M059J (cell line): ENCODE results near the gene RNF152. TPM values are rescaled to one million over a fixed set of nuclear protein-coding genes. Genes with fewer than 3 reads are reported as not detected.

Experiments
- DNase-seq: peaks from one replicate; pipeline ENCODE4 v3.0.0-alpha.2; 2012; ENCODE audit warnings: low read depth
- total RNA-seq: library from RNA; depleted of rRNA; stranded (reverse); fragments of >200 nt; shearing (Covaris generic); gene quantifications from 2 replicates; pipeline ENCODE4 v1.2.3, GENCODE V29; 2014

The RNF152 gene
- total RNA-seq, 1 experiment from 2014 or later: 5.9 TPM

GRCh38 chr18:61894751-61895524 lies 2.1 kb upstream of the RNF152 start:
- no peak for DNase-seq

- DNase-seq: peak; percentile 80
These were observed 1.4 kb upstream of the RNF152 start for GRCh38 chr18:61893971-61894750.

DNA sequence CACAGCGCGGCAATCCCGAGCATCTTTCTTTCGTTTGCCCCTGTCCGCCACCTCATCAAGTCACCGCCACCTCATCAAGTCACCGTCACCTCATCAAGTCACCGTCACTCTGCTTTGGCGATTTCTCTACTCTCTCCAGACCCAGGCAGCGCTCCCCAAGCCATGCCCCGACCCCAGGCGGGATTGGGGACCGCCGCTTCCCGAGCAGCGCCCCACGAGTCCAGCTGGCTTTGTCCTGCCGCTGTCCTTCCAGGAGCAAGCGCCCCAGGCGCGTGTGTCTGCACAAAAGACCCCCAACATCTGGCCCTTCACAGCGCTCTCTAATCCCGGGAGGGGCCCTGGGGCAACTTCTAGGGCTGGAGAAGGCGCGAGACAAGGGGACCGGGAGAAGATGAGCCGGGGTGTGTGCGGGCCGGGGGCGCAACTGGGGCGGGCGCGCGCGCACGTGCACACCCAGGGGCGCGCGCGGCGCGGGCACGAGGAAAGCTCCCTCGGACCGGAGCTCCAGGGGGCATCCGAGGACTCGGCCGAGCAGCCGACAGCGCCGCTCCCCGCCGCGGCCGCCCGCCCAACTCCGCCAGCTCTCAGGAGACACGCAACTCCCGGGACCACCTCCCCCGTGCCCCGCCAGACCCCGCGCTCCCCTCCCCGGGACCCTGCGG lies 633 bp upstream of the RNF152 start:
- peak; percentile 51 for DNase-seq

- no peak for DNase-seq
These were observed 913 bp downstream of the RNF152 start for GRCh38 chr18:61891894-61892293.

GRCh38 chr18:61891271-61891670 lies 1.5 kb downstream of the RNF152 start:
- DNase-seq: peak; percentile 29

DNA sequence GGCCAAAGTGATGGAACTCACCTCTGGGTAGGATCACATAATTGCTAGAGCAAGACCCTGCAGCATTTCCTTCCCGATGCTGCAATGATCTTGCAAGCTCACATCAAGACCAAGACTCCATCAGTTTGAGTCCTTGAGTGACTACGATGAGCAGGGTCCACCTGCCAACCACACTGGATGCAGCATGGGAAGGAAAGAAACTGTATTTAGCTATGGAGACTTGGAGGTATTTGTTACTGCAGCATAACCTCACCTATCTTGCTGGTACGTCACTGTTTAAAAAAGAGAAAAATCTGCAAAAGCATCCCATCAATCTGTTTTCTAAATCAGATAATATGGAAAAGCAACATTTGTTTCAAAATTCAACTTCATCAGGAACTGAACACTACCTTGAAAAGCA lies 2.5 kb downstream of the RNF152 start:
- DNase-seq: no peak

GRCh38 chr18:61889541-61889940 lies 3.3 kb downstream of the RNF152 start:
- peak; percentile 23 for DNase-seq

GRCh38 chr18:61888622-61889021 lies 4.2 kb downstream of the RNF152 start:
- no peak for DNase-seq

- no peak for DNase-seq
These were observed 5.0 kb downstream of the RNF152 start for GRCh38 chr18:61887838-61888237.

DNA sequence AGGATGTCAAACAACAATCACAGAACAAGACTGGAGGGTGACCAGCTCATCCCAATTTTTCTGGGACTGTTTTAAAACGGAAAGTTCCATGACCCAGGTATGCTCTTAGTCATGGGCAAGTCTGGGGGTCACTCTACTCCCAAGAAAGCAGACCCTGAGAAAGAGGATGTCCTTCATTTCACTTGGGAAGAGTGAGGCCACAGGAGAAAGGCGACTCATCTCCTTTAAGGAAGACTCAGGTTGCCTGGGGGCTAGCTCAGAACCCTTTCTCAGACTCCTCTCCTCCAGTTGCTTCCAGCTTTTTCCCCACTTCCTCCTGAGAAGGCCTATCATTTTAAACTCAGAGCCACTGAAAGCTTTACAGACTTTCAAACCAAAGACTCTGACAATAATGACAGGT lies 9.3 kb downstream of the RNF152 start:
- peak; percentile 72 for DNase-seq

- peak; percentile 85 for DNase-seq
These were observed 10.4 kb downstream of the RNF152 start for GRCh38 chr18:61882296-61883004.

DNA sequence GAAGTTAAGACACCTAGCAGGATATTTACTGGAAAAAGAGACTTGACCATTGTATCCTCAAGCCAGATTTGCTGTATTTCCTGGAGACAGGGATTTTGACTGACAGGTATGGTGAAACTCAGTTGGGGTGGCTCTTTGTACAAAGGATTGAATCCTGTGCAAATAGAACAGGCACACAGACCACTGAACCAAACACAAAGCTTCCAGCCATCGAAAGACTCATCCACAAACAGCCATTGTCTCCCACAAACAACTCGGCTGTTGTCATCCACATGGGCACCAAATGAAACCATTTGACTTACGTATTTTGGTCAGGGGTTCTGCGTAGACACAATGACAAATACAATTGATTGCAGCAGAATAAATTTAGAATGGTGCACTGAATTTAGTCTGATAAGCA lies 15.9 kb downstream of the RNF152 start:
- no peak for DNase-seq

DNA sequence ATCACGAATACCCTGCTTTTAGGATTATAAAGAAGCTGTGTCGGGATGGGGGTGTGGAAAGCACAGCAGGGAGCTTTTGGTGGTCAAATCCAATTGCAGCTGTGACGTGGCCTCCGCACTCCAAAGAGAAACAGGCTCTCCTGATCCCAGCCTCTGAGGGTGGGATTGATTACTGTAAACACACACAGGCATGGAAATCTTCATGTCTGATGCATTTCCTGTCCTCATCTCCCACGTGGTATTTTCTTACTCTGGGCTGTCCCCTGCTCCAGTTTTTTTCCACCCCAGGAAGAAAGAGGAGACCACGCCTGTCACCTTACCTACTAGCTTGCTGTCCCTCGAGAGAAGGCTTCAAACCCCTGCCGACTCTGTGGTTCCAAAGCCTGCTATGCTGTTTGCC lies 22.7 kb downstream of the RNF152 start:
- DNase-seq: peak; percentile 24

GRCh38 chr18:61869636-61870035 lies 23.2 kb downstream of the RNF152 start:
- no peak for DNase-seq

DNA sequence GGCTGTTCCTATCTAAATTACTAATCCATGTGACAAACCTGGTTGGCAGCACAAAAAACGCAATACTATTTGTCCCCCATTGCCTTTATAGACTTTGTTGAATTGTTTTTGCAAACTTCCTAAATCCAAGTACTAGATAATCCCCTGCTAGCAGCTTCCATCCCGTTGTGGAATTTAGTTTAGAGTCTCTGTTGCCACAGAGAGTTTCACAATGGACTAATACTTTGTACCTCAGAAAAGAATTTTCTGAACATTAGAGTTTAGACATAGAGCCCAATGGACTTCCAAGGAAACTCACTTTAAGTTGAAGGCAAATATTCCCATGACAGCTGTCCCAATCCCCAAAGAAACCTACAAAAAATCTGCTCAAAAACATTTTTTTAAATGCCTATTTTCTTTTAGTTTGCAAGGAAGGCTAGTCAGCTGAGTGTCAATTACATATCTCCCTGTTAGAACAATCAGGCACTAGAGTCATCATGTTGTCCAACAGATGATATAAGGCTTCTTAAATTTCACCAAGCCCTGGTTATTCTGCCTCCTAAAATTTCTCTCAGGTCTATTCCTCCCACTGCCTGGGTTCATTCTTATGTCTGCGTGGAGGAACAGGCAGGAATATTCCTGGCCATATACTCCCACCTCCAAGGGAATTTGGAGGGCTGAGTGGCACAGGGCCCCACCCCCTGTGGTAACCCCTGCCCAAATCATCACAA lies 27.2 kb downstream of the RNF152 start:
- DNase-seq: no peak

DNA sequence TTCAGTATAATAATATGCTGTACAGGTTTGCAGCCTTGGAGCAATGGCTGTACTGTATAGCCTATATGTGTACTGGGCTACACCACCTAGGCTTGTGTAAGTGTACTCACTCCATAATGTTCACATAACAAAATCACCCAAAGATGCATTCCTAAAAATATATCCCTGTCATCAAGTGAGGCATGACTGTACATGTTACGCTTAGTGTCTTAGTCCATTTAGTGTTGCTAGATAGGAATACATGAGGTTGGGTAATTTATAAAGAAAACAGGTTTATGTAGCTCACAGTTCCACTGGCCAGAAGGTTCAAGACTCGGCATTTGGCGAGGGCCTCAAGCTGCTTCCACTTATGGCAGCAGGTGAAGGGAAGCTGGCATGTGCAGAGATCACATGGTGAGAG lies 31.4 kb downstream of the RNF152 start:
- DNase-seq: no peak

DNA sequence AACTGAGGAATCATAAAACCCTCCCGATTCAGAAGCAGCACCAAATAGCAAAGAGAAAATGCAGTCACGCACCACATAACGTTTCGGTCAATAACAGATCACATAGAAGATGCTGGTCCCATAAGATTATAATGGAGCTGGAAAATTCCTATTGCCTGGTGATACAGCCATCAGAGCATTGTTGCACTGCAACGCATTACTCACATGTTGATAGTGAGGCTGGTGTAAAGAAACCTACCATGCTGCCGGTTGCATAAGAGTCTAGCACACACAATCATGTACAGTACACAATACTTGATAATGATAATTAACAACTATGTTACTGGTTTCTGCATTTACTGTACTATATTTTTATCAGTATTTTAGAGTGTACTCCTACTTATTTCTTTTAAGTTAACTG lies 32.5 kb downstream of the RNF152 start:
- no peak for DNase-seq

- DNase-seq: no peak
These were observed 33.7 kb downstream of the RNF152 start for GRCh38 chr18:61859113-61859512.

DNA sequence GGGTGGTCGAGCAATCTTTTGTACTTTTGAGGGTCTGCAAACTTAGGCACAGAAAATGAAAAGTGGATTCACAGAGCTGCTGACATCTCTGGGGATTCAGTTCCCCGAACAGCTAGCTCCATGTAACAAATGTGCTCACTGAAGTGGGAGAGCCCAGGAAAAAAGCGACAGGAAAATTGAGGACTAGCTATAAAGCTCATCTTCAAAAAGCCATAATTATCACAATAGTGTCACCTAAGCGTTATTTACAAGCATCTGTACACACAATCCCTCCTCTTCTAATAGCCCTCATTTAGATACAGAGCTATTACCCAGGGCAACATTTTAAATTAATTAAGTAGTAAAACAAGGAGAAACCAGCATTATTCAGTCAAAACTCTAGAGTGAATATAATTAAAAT lies 36.1 kb downstream of the RNF152 start:
- DNase-seq: no peak

DNA sequence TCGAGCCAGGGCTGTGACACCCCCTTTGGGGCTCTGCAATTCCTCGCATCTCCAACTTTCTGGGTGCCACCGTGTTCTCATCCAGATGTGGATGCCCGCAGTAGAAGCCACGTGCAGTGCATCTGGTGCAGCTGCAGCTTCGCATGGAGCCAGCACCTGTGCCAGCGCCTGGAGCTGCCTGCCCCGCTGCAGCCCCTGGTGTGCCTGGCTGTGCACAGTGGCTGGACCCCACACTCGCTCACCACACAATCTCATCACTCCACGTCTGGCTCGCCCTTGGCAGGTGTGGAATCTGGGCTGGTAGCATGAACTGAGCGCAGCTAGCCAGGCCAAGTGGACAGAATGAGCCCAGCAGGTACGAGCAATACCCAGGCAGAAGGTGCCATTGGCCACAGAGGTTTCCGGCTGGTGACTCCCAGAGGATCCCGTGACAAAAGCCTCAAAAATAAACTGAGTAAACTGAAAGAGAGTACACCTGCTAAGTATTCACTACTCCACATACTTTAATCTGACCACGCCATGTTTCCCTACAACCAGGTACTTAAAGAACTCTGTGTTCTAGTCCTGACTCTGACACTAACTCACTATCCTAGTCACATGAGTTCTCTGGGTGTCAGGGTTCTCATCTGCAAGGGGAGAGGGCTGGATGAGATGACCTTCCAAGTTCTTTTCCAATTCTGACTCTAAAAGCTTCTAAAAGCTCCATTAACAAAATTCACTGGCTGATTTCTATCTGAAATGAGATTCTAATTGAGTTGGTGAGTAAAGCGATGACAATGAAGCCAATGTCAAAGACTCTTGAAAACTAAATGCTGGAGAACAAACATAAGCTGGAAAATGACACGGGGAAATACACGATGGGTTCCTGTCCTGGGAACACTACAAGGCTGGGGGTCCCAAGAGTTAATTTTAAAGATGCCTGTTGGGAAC lies 37.1 kb downstream of the RNF152 start:
- no peak for DNase-seq
